Dendritic cell treated with granulocyte-macrophage colony-stimulating factor and Interleukin-4, amounts not matched to agents 40 ng/mL and 50 ng/mL, for 4 days (primary cell): ENCODE data around the gene ZBTB7A.
A peak's percentile ranks its signal among the peaks of the same experiment; 100 is the strongest.

Experiments used
- H3K27ac Mint-ChIP-seq: one replicate; pipeline ENCODE4 v1.8.0; 2022; ENCODE audit warnings: mild to moderate bottlenecking, mixed read lengths
- H3K27me3 Mint-ChIP-seq: one replicate; pipeline ENCODE4 v1.8.0; 2022; ENCODE audit warnings: mild to moderate bottlenecking, mixed read lengths
- H3K36me3 Mint-ChIP-seq: one replicate; pipeline ENCODE4 v1.8.0; 2022; ENCODE audit warnings: low read depth, mixed read lengths
- H3K4me1 Mint-ChIP-seq: one replicate; pipeline ENCODE4 v1.8.0; 2022; ENCODE audit warnings: low read depth, mixed read lengths
- H3K4me3 Mint-ChIP-seq: one replicate; pipeline ENCODE4 v1.8.0; 2022; ENCODE audit warnings: mild to moderate bottlenecking, moderate library complexity, mixed read lengths
- H3K9me3 Mint-ChIP-seq: one replicate; pipeline ENCODE4 v1.8.0; 2022; ENCODE audit warnings: mixed read lengths
- intact Hi-C: fragments of 100-400 bp; cut with micrococcal nuclease; formaldehyde crosslinking; loops from one replicate; pipeline ENCODE4 v1.15.0; 2022

Gene ZBTB7A

GRCh38 chr19:4068047-4068966, 1.6 kb upstream of the ZBTB7A start:
- peak overlapping the region; percentile 76 for H3K4me3 Mint-ChIP-seq
- intact Hi-C loops: loop anchor here (10.0 kb wide), 1 partner anchor 56 kb away; the partner anchor contains the start of gene MAP2K2

GRCh38 chr19:4067396-4068046, 822 bp upstream of the ZBTB7A start:
- intact Hi-C loops: loop anchor here (10.0 kb wide), 1 partner anchor 57 kb away; the partner anchor contains the start of gene MAP2K2
- Mint-ChIP-seq H3K4me1 (peaks cover 43% of the 10 kb centered on the region), H3K27me3 (no peaks in the 10 kb centered on the region), H3K27ac (peak overlapping the region; percentile 90), H3K4me3 (peak overlapping the region; percentile 76), H3K36me3 (peaks cover 19% of the 10 kb centered on the region), H3K9me3 (no peaks in the 10 kb centered on the region)

More at GRCh38 chr19:4068047-4068966, 1.6 kb upstream of the ZBTB7A start:
- Mint-ChIP-seq H3K27me3 (no peaks in the 10 kb centered on the region), H3K9me3 (no peaks in the 10 kb centered on the region), H3K4me1 (peaks cover 39% of the 10 kb centered on the region), H3K27ac (peak overlapping the region; percentile 90), H3K36me3 (peaks cover 12% of the 10 kb centered on the region)

- H3K27ac Mint-ChIP-seq: peak overlapping the region; percentile 75
- peak overlapping the region; percentile 71 for H3K4me3 Mint-ChIP-seq
- H3K27me3 Mint-ChIP-seq: no peaks in the 10 kb centered on the region
- H3K9me3 Mint-ChIP-seq: no peaks in the 10 kb centered on the region
- H3K36me3 Mint-ChIP-seq: peaks cover 31% of the 10 kb centered on the region
- intact Hi-C loops: loop anchor here (10.0 kb wide), 1 partner anchor 59 kb away; the partner anchor contains the start of gene MAP2K2
- H3K4me1 Mint-ChIP-seq: peaks cover 50% of the 10 kb centered on the region
Observed at GRCh38 chr19:4066176-4066606, 508 bp downstream of the ZBTB7A start.

GRCh38 chr19:4065430-4066175, 1.1 kb downstream of the ZBTB7A start:
- Mint-ChIP-seq H3K36me3 (peaks cover 31% of the 10 kb centered on the region), H3K9me3 (no peaks in the 10 kb centered on the region), H3K27me3 (no peaks in the 10 kb centered on the region), H3K4me3 (peak overlapping the region; percentile 71), H3K27ac (peak overlapping the region; percentile 75), H3K4me1 (peaks cover 51% of the 10 kb centered on the region)
- intact Hi-C loops: loop anchor here (10.0 kb wide), 1 partner anchor 59 kb away; the partner anchor contains the start of gene MAP2K2

DNA sequence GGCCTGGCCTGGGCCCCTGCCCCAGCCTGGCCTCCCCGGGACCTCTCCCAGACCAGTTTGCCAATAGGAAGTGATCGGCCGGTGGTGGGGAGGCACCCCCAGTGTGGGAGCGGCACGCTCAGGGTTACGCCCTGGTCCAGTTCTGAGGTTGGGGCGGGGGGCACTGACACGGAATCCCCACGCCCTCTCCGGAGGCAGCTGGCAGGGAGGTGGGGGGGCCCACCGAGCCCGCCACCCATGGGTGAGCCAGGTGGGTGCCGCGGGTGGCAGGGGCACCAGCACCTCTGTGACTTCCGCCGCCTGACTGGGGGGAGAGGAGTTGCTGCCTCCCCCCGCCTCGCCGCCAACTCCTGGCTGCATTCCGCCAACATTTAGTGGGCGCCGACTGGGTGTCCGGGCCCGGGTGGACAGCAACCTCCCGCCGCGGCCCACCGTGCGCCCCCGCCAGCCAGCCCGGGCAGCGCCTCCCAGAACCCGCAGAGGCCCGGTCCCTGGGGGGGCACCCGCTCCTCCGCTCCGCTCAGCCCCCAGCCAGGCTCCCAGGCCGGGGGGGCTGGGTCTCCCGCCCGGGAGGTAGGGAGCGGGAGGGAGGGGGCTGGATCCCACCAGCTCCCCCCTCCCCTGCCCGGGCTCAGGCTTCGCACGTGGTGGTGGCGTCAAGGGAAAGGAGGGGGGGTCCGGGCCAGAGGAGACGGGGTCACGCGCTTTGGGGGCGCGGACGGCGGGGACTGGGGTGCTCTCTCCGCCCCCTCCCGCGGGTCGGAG, 2.0 kb downstream of the ZBTB7A start:
- H3K36me3 Mint-ChIP-seq: peaks cover 31% of the 10 kb centered on the region
- no peaks in the 10 kb centered on the region for H3K27me3 Mint-ChIP-seq
- H3K27ac Mint-ChIP-seq: peak overlapping the region; percentile 84
- H3K4me3 Mint-ChIP-seq: peak overlapping the region; percentile 80
- no peaks in the 10 kb centered on the region for H3K9me3 Mint-ChIP-seq
- intact Hi-C loops: loop anchor here (10.0 kb wide), 1 partner anchor 60 kb away; the partner anchor contains the start of gene MAP2K2
- peaks cover 55% of the 10 kb centered on the region for H3K4me1 Mint-ChIP-seq

GRCh38 chr19:4064149-4064495, 2.6 kb downstream of the ZBTB7A start:
- intact Hi-C loops: loop anchor here (10.0 kb wide), 1 partner anchor 61 kb away; the partner anchor contains the start of gene MAP2K2
- Mint-ChIP-seq H3K9me3 (no peaks in the 10 kb centered on the region), H3K27ac (peak overlapping the region; percentile 84), H3K36me3 (peaks cover 31% of the 10 kb centered on the region), H3K4me1 (peaks cover 55% of the 10 kb centered on the region), H3K27me3 (no peaks in the 10 kb centered on the region), H3K4me3 (peak overlapping the region; percentile 80)

GRCh38 chr19:4063369-4064148, 3.1 kb downstream of the ZBTB7A start:
- Mint-ChIP-seq H3K4me3 (peak overlapping the region; percentile 80), H3K4me1 (peaks cover 55% of the 10 kb centered on the region), H3K9me3 (no peaks in the 10 kb centered on the region), H3K36me3 (peaks cover 31% of the 10 kb centered on the region), H3K27ac (peak overlapping the region; percentile 84), H3K27me3 (no peaks in the 10 kb centered on the region)
- intact Hi-C loops: loop anchor here (10.0 kb wide), 1 partner anchor 61 kb away; the partner anchor contains the start of gene MAP2K2

- H3K4me3 Mint-ChIP-seq: peak overlapping the region; percentile 80
- peak overlapping the region; percentile 84 for H3K27ac Mint-ChIP-seq
- H3K36me3 Mint-ChIP-seq: peaks cover 34% of the 10 kb centered on the region
- H3K27me3 Mint-ChIP-seq: no peaks in the 10 kb centered on the region
- peaks cover 57% of the 10 kb centered on the region for H3K4me1 Mint-ChIP-seq
- no peaks in the 10 kb centered on the region for H3K9me3 Mint-ChIP-seq
- intact Hi-C loops: loop anchor here (10.0 kb wide), 1 partner anchor 62 kb away; the partner anchor contains the start of gene MAP2K2
Observed at GRCh38 chr19:4062419-4063368, 4.0 kb downstream of the ZBTB7A start.

GRCh38 chr19:4061683-4062418, 4.8 kb downstream of the ZBTB7A start:
- intact Hi-C loops: loop anchor here (10.0 kb wide), 1 partner anchor 63 kb away; the partner anchor contains the start of gene MAP2K2
- no peaks in the 10 kb centered on the region for H3K9me3 Mint-ChIP-seq
- peaks cover 65% of the 10 kb centered on the region for H3K4me1 Mint-ChIP-seq
- peaks cover 43% of the 10 kb centered on the region for H3K36me3 Mint-ChIP-seq
- H3K27ac Mint-ChIP-seq: peak overlapping the region; percentile 84
- H3K4me3 Mint-ChIP-seq: peak overlapping the region; percentile 60
- H3K27me3 Mint-ChIP-seq: no peaks in the 10 kb centered on the region

GRCh38 chr19:4061178-4061682, 5.5 kb downstream of the ZBTB7A start:
- Mint-ChIP-seq H3K36me3 (peaks cover 49% of the 10 kb centered on the region), H3K4me1 (peaks cover 71% of the 10 kb centered on the region)

More at GRCh38 chr19:4061178-4061682, 5.5 kb downstream of the ZBTB7A start:
- intact Hi-C loops: loop anchor here (10.0 kb wide), 1 partner anchor 64 kb away; the partner anchor contains the start of gene MAP2K2
- Mint-ChIP-seq H3K9me3 (no peaks in the 10 kb centered on the region), H3K4me3 (peak overlapping the region; percentile 68), H3K27me3 (no peaks in the 10 kb centered on the region), H3K27ac (peak overlapping the region; percentile 84)
